ENCODE data around the gene AIDA. TPM values are rescaled to one million over a fixed set of nuclear protein-coding genes. Genes with fewer than 3 reads are reported as not detected.
"Not testable (repeated sequence)": the region's sequence is repeated elsewhere in the genome, so short reads cannot be mapped to it uniquely, and the experiment has no call there.

AIDA gene
- total and polyA plus RNA-seq, 2 experiments from 2014 or later = 51.1 to 103 TPM

GRCh38 chr1:222670110-222670509 lies 42.2 kb downstream of the AIDA start:
- Histone ChIP-seq H3K27ac (ENCODE audit: low read depth) (no peak overlapping the region), H3F3A (replicated peaks; ENCODE audit: low read depth) (no peaks in the 10 kb centered on the region), H3K27me3 (ENCODE audit: insufficient read depth) (no peaks in the 10 kb centered on the region), H3K4me2 (no peak overlapping the region), H3K36me3 (ENCODE audit: insufficient read depth) (peaks cover 10% of the 10 kb centered on the region; the same call in 1 of the 2 replicates), H2AFZ (no peak overlapping the region), H3K79me2 (replicated peaks; ENCODE audit: insufficient read depth) (no peaks in the 10 kb centered on the region), H3K4me1 (ENCODE audit: insufficient read depth) (no peaks in the 10 kb centered on the region), H3K9me2 (ENCODE audit: insufficient read depth) (no peaks in the 10 kb centered on the region), H3K4me3 (no peak overlapping the region), H4K20me1 (replicated peaks; ENCODE audit: insufficient read depth) (0 out of 2 replicates have a peak, but pooled peaks cover 7% of the 10 kb centered on the region)
- no peaks in the 10 kb centered on the region for H3K9me3 Mint-ChIP-seq
- no peak overlapping the region for H3K27ac Mint-ChIP-seq
- no peaks in the 10 kb centered on the region for H3K27me3 Mint-ChIP-seq (ENCODE audit: insufficient read depth, low read depth, poor library complexity)
- H3K36me3 Mint-ChIP-seq (ENCODE audit: low read depth) = peaks cover 40% of the 10 kb centered on the region
- no peak for DNase-seq (ENCODE audit: low spot score)
- H3K4me1 Mint-ChIP-seq = no peaks in the 10 kb centered on the region
- no peak for ATAC-seq
- TF ChIP-seq ZNF462 (CRISPR knock-in tag; IDR thresholded peaks at IDR 0.05) = no peak
- TF ChIP-seq EZH2 (IDR thresholded peaks at IDR 0.05; ENCODE audit: low read depth, unreplicated experiment) = no peak
- TF ChIP-seq REST (IDR thresholded peaks at IDR 0.05; ENCODE audit: unreplicated experiment) = no peak
- H3K4me3 Mint-ChIP-seq = no peak overlapping the region

- not testable (repeated sequence) for H3K4me1 Mint-ChIP-seq; H3K4me1 ChIP-seq (ENCODE audit: insufficient read depth); H2AFZ ChIP-seq; H3K9me3 Mint-ChIP-seq; H3K79me2 ChIP-seq (replicated peaks; ENCODE audit: insufficient read depth); H4K20me1 ChIP-seq (replicated peaks; ENCODE audit: insufficient read depth); H3K4me2 ChIP-seq; H3K27me3 Mint-ChIP-seq (ENCODE audit: insufficient read depth, low read depth, poor library complexity); H3K27ac ChIP-seq (ENCODE audit: low read depth); ATAC-seq; H3K27me3 ChIP-seq (ENCODE audit: insufficient read depth); H3F3A ChIP-seq (replicated peaks; ENCODE audit: low read depth); H3K9me2 ChIP-seq (ENCODE audit: insufficient read depth); H3K27ac Mint-ChIP-seq; H3K4me3 ChIP-seq; DNase-seq (ENCODE audit: low spot score); H3K4me3 Mint-ChIP-seq
- H3K36me3 ChIP-seq (ENCODE audit: insufficient read depth) = peaks cover 16% of the 10 kb centered on the region; the same call in 1 of the 2 replicates
- peaks cover 40% of the 10 kb centered on the region for H3K36me3 Mint-ChIP-seq (ENCODE audit: low read depth)
Measured at GRCh38 chr1:222669107-222669506, 43.2 kb downstream of the AIDA start.

GRCh38 chr1:222668184-222668583 lies 44.1 kb downstream of the AIDA start:
- H3K27me3 Mint-ChIP-seq (ENCODE audit: insufficient read depth, low read depth, poor library complexity); H3K4me1 Mint-ChIP-seq; H3K4me3 ChIP-seq; H3K4me2 ChIP-seq; DNase-seq (ENCODE audit: low spot score); H2AFZ ChIP-seq; H3F3A ChIP-seq (replicated peaks; ENCODE audit: low read depth); H3K9me2 ChIP-seq (ENCODE audit: insufficient read depth); ATAC-seq; H3K4me1 ChIP-seq (ENCODE audit: insufficient read depth); H3K4me3 Mint-ChIP-seq; H3K79me2 ChIP-seq (replicated peaks; ENCODE audit: insufficient read depth); H3K27ac ChIP-seq (ENCODE audit: low read depth); H4K20me1 ChIP-seq (replicated peaks; ENCODE audit: insufficient read depth); H3K27me3 ChIP-seq (ENCODE audit: insufficient read depth); H3K27ac Mint-ChIP-seq; H3K9me3 Mint-ChIP-seq: not testable (repeated sequence)
- peaks cover 43% of the 10 kb centered on the region for H3K36me3 Mint-ChIP-seq (ENCODE audit: low read depth)
- H3K36me3 ChIP-seq (ENCODE audit: insufficient read depth) = peaks cover 21% of the 10 kb centered on the region; the same call in 1 of the 2 replicates

Data from GM23338 (cell line).